ENCODE results near the gene IL17REL. TPM values are rescaled to one million over a fixed set of nuclear protein-coding genes. Genes with fewer than 3 reads are reported as not detected.
A peak's percentile ranks its signal among the peaks of the same experiment; 100 is the strongest.

IL17REL gene
- total RNA-seq (2013), result not detected
- polyA plus RNA-seq (not detected), polyA minus RNA-seq (not detected in 2 replicates), total RNA-seq (0 to 0.60 (median 0.07) reads per million in 11 experiments)

GRCh38 chr22:50012211-50013181 lies at the start of gene IL17REL:
TSS of gene IL17REL (minus strand) at chr22:50012765. CDS start at chr22:50012646, 119 bp downstream.
- Histone ChIP-seq H3K9ac (ENCODE audit: insufficient read depth, low read length, poor library complexity, severe bottlenecking) (no peak within 1 kb of the TSS), H3K4me2 (replicated peaks; ENCODE audit: extremely low read depth, low read length, poor library complexity, severe bottlenecking) (no peak within 1 kb of the TSS), H2AFZ (ENCODE audit: insufficient read depth, low read depth, low read length, poor library complexity, severe bottlenecking) (no peak within 1 kb of the TSS), H4K20me1 (ENCODE audit: insufficient read depth, low read length) (no peaks in the 10 kb centered on the region), H3K36me3 (replicated peaks in 1 of 2; ENCODE audit: control insufficient read depth in 1 of 2, insufficient read depth in 2 of 2, low read length in 2 of 2) (no peaks in the 10 kb centered on the region), H3K4me3 (replicated peaks in 1 of 3; ENCODE audit: low read depth in 2 of 3, low read length in 3 of 3) (no peak within 1 kb of the TSS), H3K4me1 (ENCODE audit: control insufficient read depth in 1 of 2, insufficient read depth in 2 of 2, low read length in 2 of 2) (no peaks in the 10 kb centered on the region), H3K27me3 (ENCODE audit: control insufficient read depth in 2 of 2, insufficient read depth in 2 of 2, low read length in 2 of 2) (peaks cover 15 to 76% of the 10 kb centered on the region in 2 donors), H3K27ac (ENCODE audit: low read depth in 1 of 2, low read length in 2 of 2) (no peak within 1 kb of the TSS), H3K9me3 (replicated peaks in 1 of 2; ENCODE audit: control insufficient read depth in 1 of 2, insufficient read depth in 1 of 2, low read length in 2 of 2) (no peaks in the 10 kb centered on the region), H3K79me2 (ENCODE audit: insufficient read depth, low read length) (no peaks in the 10 kb centered on the region)
- Mint-ChIP-seq H3K4me1 (peaks cover 2% of the 10 kb centered on the region), H3K27ac (no peak within 1 kb of the TSS), H3K4me3 (peak within 1 kb of the TSS; percentile 16 to 67), H3K27me3 (ENCODE audit: low read depth in 3 of 3) (peaks cover 34 to 77% (median 64%) of the 10 kb centered on the region in 3 donors), H3K36me3 (no peaks in the 10 kb centered on the region), H3K9me3 (peaks cover 0 to 5% (median 2%) of the 10 kb centered on the region in 7 donors)
- intact Hi-C loops (cut with micrococcal nuclease), result no loop called here
- DNase-seq, result no peak
- no peak for TF ChIP-seq CTCF (IDR thresholded peaks at IDR 0.05)
- 95% methylated on average over 24 of the region's 29 CpGs for WGBS (ENCODE audit: insufficient coverage)

GRCh38 chr22:50061824-50062355 lies 49.3 kb upstream of the IL17REL start:
- Histone ChIP-seq H3K79me2 (ENCODE audit: insufficient read depth, low read length) (no peaks in the 10 kb centered on the region), H3K9ac (ENCODE audit: insufficient read depth, low read length, poor library complexity, severe bottlenecking) (no peak overlapping the region), H3K27me3 (ENCODE audit: control insufficient read depth in 2 of 2, insufficient read depth in 2 of 2, low read length in 2 of 2) (peaks cover 5 to 24% of the 10 kb centered on the region in 2 donors), H4K20me1 (ENCODE audit: insufficient read depth, low read length) (no peaks in the 10 kb centered on the region), H3K9me3 (replicated peaks in 1 of 2; ENCODE audit: control insufficient read depth in 1 of 2, insufficient read depth in 1 of 2, low read length in 2 of 2) (no peaks in the 10 kb centered on the region), H3K4me2 (replicated peaks; ENCODE audit: extremely low read depth, low read length, poor library complexity, severe bottlenecking) (peak overlapping the region; percentile 57), H3K4me3 (replicated peaks in 1 of 3; ENCODE audit: low read depth in 2 of 3, low read length in 3 of 3) (peak overlapping the region in 1 of 3 experiments; percentile 51), H2AFZ (ENCODE audit: insufficient read depth, low read depth, low read length, poor library complexity, severe bottlenecking) (peak overlapping the region; percentile 56), H3K4me1 (ENCODE audit: control insufficient read depth in 1 of 2, insufficient read depth in 2 of 2, low read length in 2 of 2) (peaks cover 3 to 25% of the 10 kb centered on the region in 2 donors), H3K27ac (ENCODE audit: low read depth in 1 of 2, low read length in 2 of 2) (no peak overlapping the region), H3K36me3 (replicated peaks in 1 of 2; ENCODE audit: control insufficient read depth in 1 of 2, insufficient read depth in 2 of 2, low read length in 2 of 2) (no peaks in the 10 kb centered on the region)
- Mint-ChIP-seq H3K27me3 (ENCODE audit: low read depth in 3 of 3) (peaks cover 22 to 35% (median 26%) of the 10 kb centered on the region in 3 donors), H3K27ac (no peak overlapping the region), H3K4me1 (peaks cover 16% of the 10 kb centered on the region), H3K4me3 (peak overlapping the region in 1 of 2 donors; percentile 71), H3K9me3 (peaks cover 0 to 4% (median 2%) of the 10 kb centered on the region in 7 donors), H3K36me3 (peaks cover 8 to 17% of the 10 kb centered on the region in 2 donors)
- WGBS (ENCODE audit: insufficient coverage), result 21% methylated on average over 11 of the region's 17 CpGs
- no peak for DNase-seq
- intact Hi-C loops (cut with micrococcal nuclease), result no loop called here
- TF ChIP-seq CTCF (IDR thresholded peaks at IDR 0.05), result no peak

All from CD14-positive monocyte (primary cell).